MCF 10A (cell line): ENCODE data around the gene PITRM1. TPM values are rescaled to one million over a fixed set of nuclear protein-coding genes. Genes with fewer than 3 reads are reported as not detected.

Source experiments
- BruUV-seq: library from RNA; stranded (reverse); fragments of 400-500 nt; replicated peaks from 2 replicates; lab custom pipeline; 2021; lab: Mats Ljungman, UMichigan
- CTCF ChIA-PET: fragments of 300-600 bp; sonication (Branson Sonifier 250); formaldehyde crosslinking; extraction: SDS; loops from one replicate; lab custom pipeline; 2021; ENCODE audit warnings: antibody characterized with exemption, inconsistent platforms; lab: Yijun Ruan, JAX
- POLR2A ChIA-PET: fragments of 300-600, 350-650 bp; sonication (Branson Sonifier 250); formaldehyde crosslinking; extraction: SDS; loops from one replicate; lab custom pipeline; 2020; ENCODE audit warnings: antibody characterized with exemption, inconsistent platforms; lab: Yijun Ruan, JAX
- DNase-seq: peaks from one replicate; pipeline ENCODE4 v3.0.0-alpha.2; 2018; ENCODE audit not compliant: unreplicated experiment
- H3K27ac Mint-ChIP-seq: one replicate; pipeline ENCODE4 v1.8.0; 2022; ENCODE audit warnings: mild to moderate bottlenecking, low read depth, mixed read lengths; ENCODE audit not compliant: unreplicated experiment
- H3K27me3 Mint-ChIP-seq: one replicate; pipeline ENCODE4 v1.8.0; 2022; ENCODE audit warnings: mixed read lengths; ENCODE audit not compliant: insufficient read depth, unreplicated experiment
- H3K36me3 Mint-ChIP-seq: one replicate; pipeline ENCODE4 v1.8.0; 2022; ENCODE audit warnings: mild to moderate bottlenecking, moderate library complexity, mixed read lengths; ENCODE audit not compliant: insufficient read depth, unreplicated experiment
- H3K4me1 Mint-ChIP-seq: one replicate; pipeline ENCODE4 v1.8.0; 2022; ENCODE audit warnings: mixed read lengths; ENCODE audit not compliant: insufficient read depth, unreplicated experiment
- H3K4me3 Mint-ChIP-seq: one replicate; pipeline ENCODE4 v1.8.0; 2022; ENCODE audit warnings: mild to moderate bottlenecking, moderate library complexity, mixed read lengths; ENCODE audit not compliant: unreplicated experiment
- H3K9me3 Mint-ChIP-seq: one replicate; pipeline ENCODE4 v1.8.0; 2022; ENCODE audit warnings: mixed read lengths; ENCODE audit not compliant: unreplicated experiment
- intact Hi-C: fragments of 100-400 bp; cut with micrococcal nuclease; formaldehyde crosslinking; loops from 2 replicates; pipeline ENCODE4 v1.14.1; 2022
- total RNA-seq: library from RNA; stranded (reverse); gene quantifications from 2 replicates; pipeline ENCODE4 v1.2.3, GENCODE V29; 2022
- TF ChIP-seq, protein P1 (sequence below): fragments of 200-600 bp; IDR thresholded peaks from one replicate; pipeline ENCODE4 v1.8.0; 2022; ENCODE audit warnings: antibody characterized with exemption, mild to moderate bottlenecking; ENCODE audit not compliant: unreplicated experiment

PITRM1 gene
- total RNA-seq, 1 experiment from 2014 or later, result 132 TPM

DNA sequence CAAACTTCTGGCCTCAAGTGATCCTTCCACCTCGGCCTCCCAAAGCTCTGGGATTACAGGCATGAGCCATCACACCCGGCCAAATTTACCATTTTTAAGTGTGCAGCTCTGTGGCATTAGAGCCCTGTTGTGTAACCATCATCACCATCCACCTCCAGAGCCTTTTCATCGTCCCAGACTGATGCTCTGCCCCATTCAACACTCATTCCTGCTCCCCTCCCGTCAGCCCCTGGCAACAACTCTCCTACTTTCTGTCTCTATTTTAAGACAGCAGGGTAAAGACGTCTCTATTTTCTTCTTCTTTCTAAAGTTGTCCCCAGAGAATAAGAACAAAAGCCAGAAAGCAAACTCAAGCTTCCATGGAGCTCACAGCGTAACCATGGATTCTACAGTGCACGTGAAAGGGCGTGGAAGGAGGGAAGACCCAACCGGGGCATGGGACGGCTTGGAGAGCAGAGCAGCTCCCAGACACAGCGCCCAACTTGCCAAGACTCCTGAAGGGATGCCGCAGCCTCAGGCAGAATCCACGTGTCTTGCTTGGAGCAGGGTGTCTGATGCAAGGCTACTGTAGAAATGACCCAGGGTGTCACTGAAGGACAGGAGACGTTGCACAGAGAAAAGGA, 42.7 kb upstream of the PITRM1 start:
- TF ChIP-seq, protein P1, sequence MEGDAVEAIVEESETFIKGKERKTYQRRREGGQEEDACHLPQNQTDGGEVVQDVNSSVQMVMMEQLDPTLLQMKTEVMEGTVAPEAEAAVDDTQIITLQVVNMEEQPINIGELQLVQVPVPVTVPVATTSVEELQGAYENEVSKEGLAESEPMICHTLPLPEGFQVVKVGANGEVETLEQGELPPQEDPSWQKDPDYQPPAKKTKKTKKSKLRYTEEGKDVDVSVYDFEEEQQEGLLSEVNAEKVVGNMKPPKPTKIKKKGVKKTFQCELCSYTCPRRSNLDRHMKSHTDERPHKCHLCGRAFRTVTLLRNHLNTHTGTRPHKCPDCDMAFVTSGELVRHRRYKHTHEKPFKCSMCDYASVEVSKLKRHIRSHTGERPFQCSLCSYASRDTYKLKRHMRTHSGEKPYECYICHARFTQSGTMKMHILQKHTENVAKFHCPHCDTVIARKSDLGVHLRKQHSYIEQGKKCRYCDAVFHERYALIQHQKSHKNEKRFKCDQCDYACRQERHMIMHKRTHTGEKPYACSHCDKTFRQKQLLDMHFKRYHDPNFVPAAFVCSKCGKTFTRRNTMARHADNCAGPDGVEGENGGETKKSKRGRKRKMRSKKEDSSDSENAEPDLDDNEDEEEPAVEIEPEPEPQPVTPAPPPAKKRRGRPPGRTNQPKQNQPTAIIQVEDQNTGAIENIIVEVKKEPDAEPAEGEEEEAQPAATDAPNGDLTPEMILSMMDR, result no peak
- ChIA-PET CTCF (interaction anchor here (0.6 to 1.6 kb wide), 3 partner anchors 18 to 1562 kb away, joined by 3 to 5 read pairs (median 3); no protein-coding TSS in a partner anchor), POLR2A (interaction anchor here (0.6 kb wide), 1 partner anchor 1317 kb away, joined by 3 read pairs; no protein-coding TSS in a partner anchor)
- Mint-ChIP-seq H3K27me3 (peaks cover under 1% of the 10 kb centered on the region), H3K4me1 (no peaks in the 10 kb centered on the region), H3K9me3 (peaks cover 12% of the 10 kb centered on the region), H3K27ac (no peak overlapping the region), H3K36me3 (no peaks in the 10 kb centered on the region), H3K4me3 (no peak overlapping the region)
- no TSS peak for BruUV-seq
- DNase-seq, result no peak
- intact Hi-C loops, result no loop called here

GRCh38 chr10:3213758-3214515, 41.4 kb upstream of the PITRM1 start:
- TF ChIP-seq, protein P1, result no peak
- H3K4me1 Mint-ChIP-seq, result no peaks in the 10 kb centered on the region
- ChIA-PET CTCF (interaction anchor here (0.6 to 1.8 kb wide), 3 partner anchors 16 to 544 kb away, joined by 3 to 7 read pairs (median 4); no protein-coding TSS in a partner anchor), POLR2A (interaction anchor here (0.8 kb wide), 1 partner anchor 12 kb away, joined by 3 read pairs; no protein-coding TSS in a partner anchor)
- intact Hi-C loops, result no loop called here
- H3K9me3 Mint-ChIP-seq, result peaks cover 5% of the 10 kb centered on the region
- H3K27me3 Mint-ChIP-seq, result peaks cover 13% of the 10 kb centered on the region
- BruUV-seq, result no TSS peak
- no peaks in the 10 kb centered on the region for H3K36me3 Mint-ChIP-seq
- no peak for DNase-seq
- H3K27ac Mint-ChIP-seq, result no peak overlapping the region
- H3K4me3 Mint-ChIP-seq, result no peak overlapping the region

GRCh38 chr10:3213208-3213607, 40.6 kb upstream of the PITRM1 start:
- Mint-ChIP-seq H3K4me3 (no peak overlapping the region), H3K27me3 (peaks cover 13% of the 10 kb centered on the region), H3K27ac (no peak overlapping the region), H3K9me3 (no peaks in the 10 kb centered on the region), H3K4me1 (no peaks in the 10 kb centered on the region), H3K36me3 (no peaks in the 10 kb centered on the region)
- ChIA-PET POLR2A (interaction anchor here (0.8 kb wide), 1 partner anchor 13 kb away, joined by 3 read pairs; no protein-coding TSS in a partner anchor), CTCF (interaction anchor here (1.8 kb wide), 1 partner anchor 15 kb away, joined by 7 read pairs; no protein-coding TSS in a partner anchor)
- intact Hi-C loops, result no loop called here
- TF ChIP-seq, protein P1, result no peak
- DNase-seq, result no peak
- no TSS peak for BruUV-seq

DNA sequence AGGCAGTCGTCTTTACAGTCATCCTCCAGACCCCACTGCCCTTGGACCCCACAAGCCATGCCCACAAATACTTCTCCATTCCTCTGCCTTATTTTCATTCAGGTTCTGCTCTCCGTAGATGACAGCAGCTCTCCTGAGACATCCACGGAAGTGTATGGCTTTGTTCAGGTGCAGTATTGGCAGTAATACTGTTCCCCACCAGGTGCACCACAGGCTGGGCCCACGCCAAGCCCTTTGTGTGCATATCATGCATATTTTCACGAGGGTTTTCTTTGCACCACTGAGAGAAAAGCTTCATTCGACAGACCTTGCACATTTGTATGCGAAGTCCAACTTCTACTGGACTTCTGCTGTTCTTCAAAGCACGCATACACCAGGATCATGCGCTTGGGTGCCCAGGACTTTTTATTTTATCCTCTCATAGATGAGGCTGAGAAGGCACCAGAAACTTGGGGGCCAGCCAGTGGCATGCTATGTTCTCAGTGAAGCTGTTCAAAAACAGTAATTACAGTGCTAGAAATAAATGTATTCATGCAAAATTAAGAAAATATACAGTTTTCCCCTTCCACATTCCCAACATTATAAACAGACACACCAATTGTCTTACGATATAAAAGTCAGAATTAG, 37.8 kb upstream of the PITRM1 start:
- no peak overlapping the region for H3K27ac Mint-ChIP-seq
- peaks cover 35% of the 10 kb centered on the region for H3K27me3 Mint-ChIP-seq
- no peaks in the 10 kb centered on the region for H3K36me3 Mint-ChIP-seq
- TF ChIP-seq, protein P1, result no peak
- no TSS peak for BruUV-seq
- no peaks in the 10 kb centered on the region for H3K4me1 Mint-ChIP-seq
- no peaks in the 10 kb centered on the region for H3K9me3 Mint-ChIP-seq
- POLR2A ChIA-PET, result interaction anchor here (0.6 to 0.7 kb wide), 3 partner anchors 1045 to 1582 kb away, joined by 3 to 5 read pairs (median 3); no protein-coding TSS in a partner anchor
- H3K4me3 Mint-ChIP-seq, result no peak overlapping the region
- intact Hi-C loops, result no loop called here
- CTCF ChIA-PET, result interaction anchor here (1.4 kb wide), 1 partner anchor 12 kb away, joined by 5 read pairs; no protein-coding TSS in a partner anchor
- DNase-seq, result no peak
